Measurements from ENCODE around the gene MBLAC1.

Gene MBLAC1

DNA sequence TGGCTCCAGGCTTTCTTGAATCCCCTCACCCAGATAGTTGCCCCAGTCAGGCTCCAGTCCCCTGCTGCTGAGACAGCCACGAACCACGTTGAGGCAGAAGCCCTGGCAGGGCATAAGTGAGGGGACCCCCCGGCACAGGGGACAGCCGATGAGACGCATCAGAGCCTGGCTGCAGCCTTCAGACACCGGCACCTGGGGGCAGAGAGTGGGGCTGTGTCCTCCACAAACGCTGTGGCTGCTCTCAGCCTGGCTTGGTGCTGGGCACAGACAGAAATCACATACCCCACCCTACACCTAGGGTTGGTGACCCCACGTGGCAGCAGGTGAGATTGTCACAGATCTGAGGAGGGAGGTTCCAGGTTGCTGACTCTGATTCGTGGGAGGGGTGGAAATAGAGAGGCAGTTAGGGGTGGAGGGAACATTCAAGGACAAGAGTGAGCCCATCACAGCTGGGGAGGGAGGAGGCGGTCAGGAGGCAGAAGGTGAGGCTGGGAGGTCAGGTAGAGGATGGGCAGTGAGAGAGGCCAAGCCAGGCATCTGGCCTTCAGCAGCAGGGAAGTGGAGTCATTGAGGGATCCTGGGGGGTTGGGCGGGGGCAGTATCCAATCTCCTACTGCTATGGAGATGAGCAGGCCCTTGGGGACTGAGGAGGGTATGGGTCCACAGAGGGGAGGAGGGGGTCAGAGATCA lies 47.2 kb downstream of the MBLAC1 start:
- no peak for DNase-seq

DNA sequence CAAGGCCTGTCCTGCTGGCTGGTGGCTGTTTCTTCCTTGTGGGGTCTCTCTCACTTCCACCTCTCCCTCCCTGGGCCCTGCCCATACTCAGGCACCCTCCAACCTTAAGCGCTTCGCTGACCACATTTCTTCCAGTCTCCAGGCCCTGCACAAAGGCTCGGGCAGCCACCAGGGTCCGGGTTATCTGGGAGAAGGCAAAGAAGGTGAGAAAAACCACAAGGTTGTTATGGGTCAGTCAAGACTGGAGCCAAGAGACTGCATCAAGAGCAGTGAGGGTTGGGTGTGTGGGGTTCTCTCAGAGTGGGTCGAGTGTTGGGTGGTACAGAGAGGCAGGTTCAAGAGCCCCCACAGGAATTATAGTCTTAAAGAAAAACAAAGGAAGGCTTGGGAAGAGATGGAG lies 47.8 kb downstream of the MBLAC1 start:
- DNase-seq, result no peak

GRCh38 chr7:100175296-100175935 lies 48.6 kb downstream of the MBLAC1 start:
- DNase-seq, result no peak

GRCh38 chr7:100176096-100177044 lies 49.6 kb downstream of the MBLAC1 start:
- DNase-seq, result no peak

DNA sequence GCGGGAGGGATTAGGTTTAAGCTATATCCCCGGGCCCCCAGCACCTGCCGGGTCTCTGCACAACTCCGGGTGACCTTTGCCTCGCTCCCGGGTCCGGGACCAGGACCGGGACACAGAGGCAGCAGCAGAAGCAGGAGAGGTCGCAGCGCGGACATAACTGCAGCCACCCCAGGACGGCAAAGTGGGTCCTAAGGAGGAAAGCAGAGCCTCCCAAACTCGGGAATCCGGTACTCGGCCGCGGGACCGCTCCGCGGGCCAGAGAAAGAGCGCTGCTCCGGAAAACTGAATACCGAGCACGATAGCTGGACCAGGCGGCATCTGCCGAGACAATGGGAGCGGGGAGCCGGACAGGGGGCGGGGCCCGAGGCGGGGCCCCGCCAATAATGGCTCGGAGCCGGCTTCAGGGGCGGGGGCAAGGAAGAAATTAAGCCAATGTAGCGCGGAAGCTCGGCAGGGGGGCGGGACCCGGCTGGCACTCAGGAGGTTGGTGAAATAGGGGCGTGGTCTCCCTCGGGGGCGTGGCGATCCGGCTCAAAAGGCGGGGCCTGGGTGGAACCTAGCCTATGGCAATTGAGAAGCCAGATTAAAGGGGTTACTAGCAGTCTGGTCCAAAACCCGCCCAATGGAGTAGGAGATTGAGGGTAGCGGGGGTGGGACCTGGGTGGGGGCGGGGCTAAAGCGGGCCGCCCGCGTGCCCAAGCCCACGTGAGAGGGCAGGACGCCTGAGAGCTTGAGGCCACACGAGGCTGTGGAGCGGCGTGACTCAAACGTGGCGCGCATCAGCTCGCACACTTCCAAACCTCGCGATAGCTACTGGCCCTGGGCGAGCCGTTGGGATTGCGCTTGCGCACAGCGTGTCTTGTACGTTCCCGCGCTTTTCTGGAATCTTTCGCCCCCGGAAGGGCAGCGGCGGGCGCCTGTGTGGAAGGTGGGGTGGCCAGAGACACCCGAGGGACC lies 50.6 kb downstream of the MBLAC1 start, which contains the start of the genes GPC2 and STAG3:
GPC2 (minus strand) TSS at position 337 of the 957 bp plus-strand sequence; CDS start at position 155, 182 bp downstream.
STAG3 (plus strand) TSS at position 874 of the 957 bp plus-strand sequence. CDS start 2,639 bp downstream, outside the sequence.
- DNase-seq, result peak; percentile 93
